ENCODE data around the gene THRB. TPM values are rescaled to one million over a fixed set of nuclear protein-coding genes. Genes with fewer than 3 reads are reported as not detected.

Gene THRB
- total RNA-seq, 1 experiment from 2014 or later = 5.8 TPM

- H3K27ac Mint-ChIP-seq = no peak overlapping the region
- DNase-seq (ENCODE audit: low spot score) = no peak
- peaks cover 19% of the 10 kb centered on the region for H3K4me1 Mint-ChIP-seq
- TF ChIP-seq TEAD1 (CRISPR knock-in tag; IDR thresholded peaks at IDR 0.05) (no peak), SP1 (CRISPR knock-in tag; conservative IDR thresholded peaks at IDR 0.05) (no peak), JUN (CRISPR knock-in tag; IDR thresholded peaks at IDR 0.05) (no peak), ZNF416 (CRISPR knock-in tag; IDR thresholded peaks at IDR 0.05) (no peak), AR (CRISPR knock-in tag; IDR thresholded peaks at IDR 0.05) (no peak), FOXK1 (CRISPR knock-in tag; IDR thresholded peaks at IDR 0.05) (no peak), SMAD3 (CRISPR knock-in tag; IDR thresholded peaks at IDR 0.05; ENCODE audit: borderline replicate concordance) (no peak), ZNF232 (CRISPR knock-in tag; IDR thresholded peaks at IDR 0.05) (no peak), TCF7 (CRISPR knock-in tag; IDR thresholded peaks at IDR 0.05; ENCODE audit: low read depth) (no peak), ZBTB21 (CRISPR knock-in tag; IDR thresholded peaks at IDR 0.05; ENCODE audit: borderline replicate concordance) (no peak), ESRRA (CRISPR knock-in tag; IDR thresholded peaks at IDR 0.05; ENCODE audit: borderline replicate concordance) (no peak)
- TF ChIP-seq, protein P1, sequence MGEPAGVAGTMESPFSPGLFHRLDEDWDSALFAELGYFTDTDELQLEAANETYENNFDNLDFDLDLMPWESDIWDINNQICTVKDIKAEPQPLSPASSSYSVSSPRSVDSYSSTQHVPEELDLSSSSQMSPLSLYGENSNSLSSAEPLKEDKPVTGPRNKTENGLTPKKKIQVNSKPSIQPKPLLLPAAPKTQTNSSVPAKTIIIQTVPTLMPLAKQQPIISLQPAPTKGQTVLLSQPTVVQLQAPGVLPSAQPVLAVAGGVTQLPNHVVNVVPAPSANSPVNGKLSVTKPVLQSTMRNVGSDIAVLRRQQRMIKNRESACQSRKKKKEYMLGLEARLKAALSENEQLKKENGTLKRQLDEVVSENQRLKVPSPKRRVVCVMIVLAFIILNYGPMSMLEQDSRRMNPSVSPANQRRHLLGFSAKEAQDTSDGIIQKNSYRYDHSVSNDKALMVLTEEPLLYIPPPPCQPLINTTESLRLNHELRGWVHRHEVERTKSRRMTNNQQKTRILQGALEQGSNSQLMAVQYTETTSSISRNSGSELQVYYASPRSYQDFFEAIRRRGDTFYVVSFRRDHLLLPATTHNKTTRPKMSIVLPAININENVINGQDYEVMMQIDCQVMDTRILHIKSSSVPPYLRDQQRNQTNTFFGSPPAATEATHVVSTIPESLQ (CRISPR knock-in tag; IDR thresholded peaks at IDR 0.05) = no peak
- no peak overlapping the region for H3K4me3 Mint-ChIP-seq
- CTCF ChIA-PET = no interaction called here
- H3K27me3 Mint-ChIP-seq (ENCODE audit: low read depth) = no peaks in the 10 kb centered on the region
- H3K9me3 Mint-ChIP-seq = no peaks in the 10 kb centered on the region
- no peaks in the 10 kb centered on the region for H3K36me3 Mint-ChIP-seq
- ATAC-seq = no peak
- POLR2A ChIA-PET = no interaction called here
Observed at GRCh38 chr3:24363242-24363641, 131.4 kb downstream of the THRB start.

- H3K27ac Mint-ChIP-seq = no peak overlapping the region
- CTCF ChIA-PET = no interaction called here
- POLR2A ChIA-PET = no interaction called here
- no peak for ATAC-seq
- H3K4me1 Mint-ChIP-seq = peaks cover 19% of the 10 kb centered on the region
- H3K36me3 Mint-ChIP-seq = no peaks in the 10 kb centered on the region
- no peaks in the 10 kb centered on the region for H3K27me3 Mint-ChIP-seq (ENCODE audit: low read depth)
- no peak overlapping the region for H3K4me3 Mint-ChIP-seq
- TF ChIP-seq TP53 (CRISPR knock-in tag; IDR thresholded peaks at IDR 0.05) = no peak
- TF ChIP-seq ZNF396 (CRISPR knock-in tag; IDR thresholded peaks at IDR 0.05; ENCODE audit: borderline replicate concordance) = no peak
- TF ChIP-seq, protein P1 (CRISPR knock-in tag; IDR thresholded peaks at IDR 0.05) = no peak
- TF ChIP-seq, protein P2, sequence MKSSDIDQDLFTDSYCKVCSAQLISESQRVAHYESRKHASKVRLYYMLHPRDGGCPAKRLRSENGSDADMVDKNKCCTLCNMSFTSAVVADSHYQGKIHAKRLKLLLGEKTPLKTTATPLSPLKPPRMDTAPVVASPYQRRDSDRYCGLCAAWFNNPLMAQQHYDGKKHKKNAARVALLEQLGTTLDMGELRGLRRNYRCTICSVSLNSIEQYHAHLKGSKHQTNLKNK (CRISPR knock-in tag; IDR thresholded peaks at IDR 0.05) = no peak
- TF ChIP-seq FOXP1 (CRISPR knock-in tag; IDR thresholded peaks at IDR 0.05; ENCODE audit: borderline replicate concordance) = no peak
- no peaks in the 10 kb centered on the region for H3K9me3 Mint-ChIP-seq
- no peak for DNase-seq (ENCODE audit: low spot score)
Observed at GRCh38 chr3:24361623-24362022, 133.0 kb downstream of the THRB start.

GRCh38 chr3:24360957-24361356, 133.7 kb downstream of the THRB start:
- Mint-ChIP-seq H3K9me3 (no peaks in the 10 kb centered on the region), H3K36me3 (no peaks in the 10 kb centered on the region), H3K4me1 (peaks cover 19% of the 10 kb centered on the region), H3K27me3 (ENCODE audit: low read depth) (no peaks in the 10 kb centered on the region), H3K27ac (no peak overlapping the region), H3K4me3 (no peak overlapping the region)
- ATAC-seq (no peak), DNase-seq (ENCODE audit: low spot score) (no peak)
- CTCF ChIA-PET = no interaction called here
- TF ChIP-seq RORB (CRISPR knock-in tag; IDR thresholded peaks at IDR 0.05) = no peak
- TF ChIP-seq ZNF317 (CRISPR knock-in tag; IDR thresholded peaks at IDR 0.05; ENCODE audit: borderline replicate concordance, low read depth) = no peak
- no peak for TF ChIP-seq ZNF232 (CRISPR knock-in tag; IDR thresholded peaks at IDR 0.05)
- POLR2A ChIA-PET = no interaction called here
